Activated naive CD8-positive, alpha-beta T cell treated with anti-CD3 and anti-CD28 coated beads, Interleukin-2, amount 10 ng/mL, durations not matched to agents 7 days and 5 days (primary cell): ENCODE results near the gene CCDC198. TPM values are rescaled to one million over a fixed set of nuclear protein-coding genes. Genes with fewer than 3 reads are reported as not detected.
A peak's percentile ranks its signal among the peaks of the same experiment; 100 is the strongest.

ENCODE experiments used
- ATAC-seq: fragments of 150-1000 bp; cut with Tn5 transposase; one replicate; pipeline ENCODE4 v1.10.0; 2021; ENCODE audit warnings: low read depth, moderate library complexity
- POLR2A ChIA-PET: fragments of 350-600 bp; sonication (Branson Sonifier 250); formaldehyde crosslinking; loops from one replicate; lab custom pipeline; 2021; ENCODE audit warnings: antibody characterized with exemption; lab: Charles Lee
- DNase-seq: peaks from one replicate; pipeline ENCODE4 v3.0.0; 2021
- H3K27ac Mint-ChIP-seq: one replicate; pipeline ENCODE4 v1.8.0; 2022; ENCODE audit warnings: mild to moderate bottlenecking, mixed read lengths
- H3K27me3 Mint-ChIP-seq: one replicate; pipeline ENCODE4 v1.8.0; 2022; ENCODE audit warnings: mild to moderate bottlenecking, moderate library complexity, mixed read lengths
- H3K36me3 Mint-ChIP-seq: one replicate; pipeline ENCODE4 v1.8.0; 2021; ENCODE audit warnings: mild to moderate bottlenecking, mixed read lengths
- H3K4me1 Mint-ChIP-seq: one replicate; pipeline ENCODE4 v1.8.0; 2021; ENCODE audit warnings: mixed read lengths
- H3K4me3 Mint-ChIP-seq: one replicate; pipeline ENCODE4 v1.8.0; 2022; ENCODE audit warnings: mild to moderate bottlenecking, moderate library complexity, mixed read lengths
- H3K9me3 Mint-ChIP-seq: one replicate; pipeline ENCODE4 v1.8.0; 2021; ENCODE audit warnings: mixed read lengths
- total RNA-seq, 2 experiments: library from RNA; stranded (reverse); gene quantifications; one replicate each; pipeline ENCODE4 v1.2.3, GENCODE V29; 2021

CCDC198 gene
- total RNA-seq, 2 experiments from 2014 or later: not detected

- no peak overlapping the region for H3K4me3 Mint-ChIP-seq
- no peak for ATAC-seq
- H3K36me3 Mint-ChIP-seq: no peaks in the 10 kb centered on the region
- H3K27me3 Mint-ChIP-seq: peaks cover 30% of the 10 kb centered on the region
- H3K4me1 Mint-ChIP-seq: peaks cover 14% of the 10 kb centered on the region
- no peak for DNase-seq
- H3K9me3 Mint-ChIP-seq: no peaks in the 10 kb centered on the region
- POLR2A ChIA-PET: no interaction called here
- H3K27ac Mint-ChIP-seq: no peak overlapping the region
These were observed 2.0 kb downstream of the CCDC198 start for GRCh38 chr14:57491640-57492039.

GRCh38 chr14:57487771-57488170 is 5.9 kb downstream of the CCDC198 start:
- ATAC-seq: no peak
- POLR2A ChIA-PET: no interaction called here
- no peaks in the 10 kb centered on the region for H3K36me3 Mint-ChIP-seq

GRCh38 chr14:57486767-57487379 is 6.8 kb downstream of the CCDC198 start:
- Mint-ChIP-seq H3K4me3 (no peak overlapping the region), H3K27ac (no peak overlapping the region), H3K4me1 (peaks cover 3% of the 10 kb centered on the region), H3K27me3 (peaks cover 9% of the 10 kb centered on the region), H3K36me3 (no peaks in the 10 kb centered on the region), H3K9me3 (no peaks in the 10 kb centered on the region)
- POLR2A ChIA-PET: no interaction called here
- DNase-seq: no peak
- no peak for ATAC-seq

More at GRCh38 chr14:57487771-57488170, 5.9 kb downstream of the CCDC198 start:
- Mint-ChIP-seq H3K9me3 (no peaks in the 10 kb centered on the region), H3K4me3 (no peak overlapping the region), H3K27me3 (peaks cover 11% of the 10 kb centered on the region), H3K4me1 (peaks cover 2% of the 10 kb centered on the region), H3K27ac (no peak overlapping the region)
- no peak for DNase-seq

GRCh38 chr14:57485635-57486034 is 8.0 kb downstream of the CCDC198 start:
- peak; percentile 26 for DNase-seq
- Mint-ChIP-seq H3K9me3 (no peaks in the 10 kb centered on the region), H3K27ac (no peak overlapping the region), H3K36me3 (no peaks in the 10 kb centered on the region), H3K4me3 (no peak overlapping the region), H3K4me1 (peaks cover 3% of the 10 kb centered on the region), H3K27me3 (peaks cover 3% of the 10 kb centered on the region)
- peak; percentile 88 for ATAC-seq
- POLR2A ChIA-PET: interaction anchor here (0.6 to 2.4 kb wide), 3 partner anchors 8 to 96 kb away, joined by 3 to 7 read pairs (median 3); partner anchors contain the start of gene CCDC198

GRCh38 chr14:57482120-57482519 is 11.5 kb downstream of the CCDC198 start:
- H3K36me3 Mint-ChIP-seq: no peaks in the 10 kb centered on the region
- no peaks in the 10 kb centered on the region for H3K9me3 Mint-ChIP-seq
- no peak for ATAC-seq
- POLR2A ChIA-PET: no interaction called here
- H3K27ac Mint-ChIP-seq: no peak overlapping the region
- no peak for DNase-seq
- peaks cover 4% of the 10 kb centered on the region for H3K4me1 Mint-ChIP-seq
- no peak overlapping the region for H3K4me3 Mint-ChIP-seq
- H3K27me3 Mint-ChIP-seq: no peaks in the 10 kb centered on the region

GRCh38 chr14:57480051-57480450 is 13.6 kb downstream of the CCDC198 start:
- H3K36me3 Mint-ChIP-seq: no peaks in the 10 kb centered on the region
- H3K27ac Mint-ChIP-seq: no peak overlapping the region
- H3K27me3 Mint-ChIP-seq: no peaks in the 10 kb centered on the region
- H3K4me3 Mint-ChIP-seq: no peak overlapping the region
- H3K4me1 Mint-ChIP-seq: peaks cover 4% of the 10 kb centered on the region
- POLR2A ChIA-PET: no interaction called here
- H3K9me3 Mint-ChIP-seq: no peaks in the 10 kb centered on the region
- ATAC-seq (no peak), DNase-seq (no peak)

- Mint-ChIP-seq H3K4me3 (no peak overlapping the region), H3K27ac (no peak overlapping the region), H3K36me3 (no peaks in the 10 kb centered on the region), H3K27me3 (no peaks in the 10 kb centered on the region), H3K4me1 (peaks cover 4% of the 10 kb centered on the region), H3K9me3 (no peaks in the 10 kb centered on the region)
- POLR2A ChIA-PET: no interaction called here
- DNase-seq (no peak), ATAC-seq (no peak)
These were observed 14.5 kb downstream of the CCDC198 start for GRCh38 chr14:57479197-57479596.

- Mint-ChIP-seq H3K27ac (no peak overlapping the region), H3K4me3 (no peak overlapping the region), H3K27me3 (no peaks in the 10 kb centered on the region), H3K9me3 (no peaks in the 10 kb centered on the region), H3K4me1 (peaks cover 4% of the 10 kb centered on the region), H3K36me3 (peaks cover 3% of the 10 kb centered on the region)
- POLR2A ChIA-PET: no interaction called here
- ATAC-seq (no peak), DNase-seq (no peak)
These were observed 15.6 kb downstream of the CCDC198 start for GRCh38 chr14:57478050-57478449.

GRCh38 chr14:57470909-57471308 is 22.7 kb downstream of the CCDC198 start:
- Mint-ChIP-seq H3K27me3 (peaks cover 5% of the 10 kb centered on the region), H3K4me3 (no peak overlapping the region)

GRCh38 chr14:57464008-57464730 is 29.5 kb downstream of the CCDC198 start:
- H3K27ac Mint-ChIP-seq: no peak overlapping the region
- DNase-seq (no peak), ATAC-seq (no peak)
- H3K36me3 Mint-ChIP-seq: no peaks in the 10 kb centered on the region
- POLR2A ChIA-PET: no interaction called here
- H3K4me3 Mint-ChIP-seq: no peak overlapping the region
- no peaks in the 10 kb centered on the region for H3K4me1 Mint-ChIP-seq
- H3K9me3 Mint-ChIP-seq: peaks cover 1% of the 10 kb centered on the region
- peaks cover 5% of the 10 kb centered on the region for H3K27me3 Mint-ChIP-seq

More at GRCh38 chr14:57470909-57471308, 22.7 kb downstream of the CCDC198 start:
- H3K27ac Mint-ChIP-seq: no peak overlapping the region
- DNase-seq (no peak), ATAC-seq (no peak)
- peaks cover 3% of the 10 kb centered on the region for H3K36me3 Mint-ChIP-seq
- H3K4me1 Mint-ChIP-seq: no peaks in the 10 kb centered on the region
- H3K9me3 Mint-ChIP-seq: peaks cover 1% of the 10 kb centered on the region
- POLR2A ChIA-PET: no interaction called here

GRCh38 chr14:57462551-57462950 is 31.1 kb downstream of the CCDC198 start:
- peaks cover 1% of the 10 kb centered on the region for H3K9me3 Mint-ChIP-seq
- no peak overlapping the region for H3K27ac Mint-ChIP-seq
- H3K4me1 Mint-ChIP-seq: no peaks in the 10 kb centered on the region
- peaks cover 3% of the 10 kb centered on the region for H3K27me3 Mint-ChIP-seq
- no peak for ATAC-seq
- POLR2A ChIA-PET: no interaction called here
- H3K36me3 Mint-ChIP-seq: no peaks in the 10 kb centered on the region
- no peak overlapping the region for H3K4me3 Mint-ChIP-seq
- no peak for DNase-seq

GRCh38 chr14:57461777-57462320 is 31.8 kb downstream of the CCDC198 start:
- no peak for ATAC-seq
- Mint-ChIP-seq H3K36me3 (no peaks in the 10 kb centered on the region), H3K27me3 (peaks cover 3% of the 10 kb centered on the region), H3K4me1 (no peaks in the 10 kb centered on the region), H3K27ac (no peak overlapping the region), H3K4me3 (no peak overlapping the region), H3K9me3 (peaks cover 1% of the 10 kb centered on the region)
- no peak for DNase-seq
- POLR2A ChIA-PET: no interaction called here

- DNase-seq: no peak
- Mint-ChIP-seq H3K4me3 (no peak overlapping the region), H3K4me1 (no peaks in the 10 kb centered on the region), H3K27me3 (peaks cover 9% of the 10 kb centered on the region), H3K27ac (no peak overlapping the region), H3K36me3 (no peaks in the 10 kb centered on the region), H3K9me3 (no peaks in the 10 kb centered on the region)
- no peak for ATAC-seq
- POLR2A ChIA-PET: no interaction called here
These were observed 57.7 kb downstream of the CCDC198 start for GRCh38 chr14:57435923-57436322.

GRCh38 chr14:57420986-57421385 is 72.7 kb downstream of the CCDC198 start:
- Mint-ChIP-seq H3K36me3 (no peaks in the 10 kb centered on the region), H3K27me3 (peaks cover under 1% of the 10 kb centered on the region), H3K27ac (no peak overlapping the region), H3K4me3 (no peak overlapping the region), H3K9me3 (no peaks in the 10 kb centered on the region), H3K4me1 (no peaks in the 10 kb centered on the region)
- DNase-seq (no peak), ATAC-seq (no peak)
- POLR2A ChIA-PET: no interaction called here
